Germinal center (tissue), 1 donor: ENCODE data around the gene CRLF1.

Experiments used
- DNase-seq: peaks from one replicate; pipeline ENCODE4 v3.0.0; 2012; ENCODE audit warnings: mixed read lengths, low spot score

The CRLF1 gene

GRCh38 chr19:18606281-18607225 lies at the start of gene CRLF1:
TSS of gene CRLF1 (minus strand) at chr19:18606799. CDS start at chr19:18606656, 143 bp downstream.
- DNase-seq, result no peak

- no peak for DNase-seq
Observed at GRCh38 chr19:18655173-18655844, 48.7 kb upstream of the CRLF1 start.

GRCh38 chr19:18654469-18654868 lies 47.9 kb upstream of the CRLF1 start:
- no peak for DNase-seq

GRCh38 chr19:18653853-18654252 lies 47.3 kb upstream of the CRLF1 start:
- DNase-seq, result no peak

GRCh38 chr19:18651733-18652132 lies 45.1 kb upstream of the CRLF1 start:
- DNase-seq, result no peak

- no peak for DNase-seq
Observed at GRCh38 chr19:18651300-18651699, 44.7 kb upstream of the CRLF1 start.

- no peak for DNase-seq
Observed at GRCh38 chr19:18650468-18651041, 44.0 kb upstream of the CRLF1 start.

GRCh38 chr19:18650021-18650390 lies 43.4 kb upstream of the CRLF1 start:
- DNase-seq, result no peak

- DNase-seq, result no peak
Observed at GRCh38 chr19:18649371-18650020, 42.9 kb upstream of the CRLF1 start.

- no peak for DNase-seq
Observed at GRCh38 chr19:18648973-18649315, 42.3 kb upstream of the CRLF1 start.

- DNase-seq, result no peak
Observed at GRCh38 chr19:18647807-18648206, 41.2 kb upstream of the CRLF1 start.

GRCh38 chr19:18647371-18647767 lies 40.8 kb upstream of the CRLF1 start:
- no peak for DNase-seq

GRCh38 chr19:18646535-18647370 lies 40.2 kb upstream of the CRLF1 start:
- no peak for DNase-seq

GRCh38 chr19:18645035-18645511 lies 38.5 kb upstream of the CRLF1 start:
- no peak for DNase-seq

- DNase-seq, result no peak
Observed at GRCh38 chr19:18644196-18645034, 37.8 kb upstream of the CRLF1 start.

- DNase-seq, result no peak
Observed at GRCh38 chr19:18639706-18640243, 33.2 kb upstream of the CRLF1 start.

GRCh38 chr19:18637673-18638630 lies 31.4 kb upstream of the CRLF1 start:
- DNase-seq, result no peak

- no peak for DNase-seq
Observed at GRCh38 chr19:18636969-18637629, 30.5 kb upstream of the CRLF1 start, which contains the start of gene KLHL26. TSS of gene KLHL26 (plus strand) at chr19:18637028. CDS start at chr19:18637055, 27 bp downstream.
